Activated CD4-positive, alpha-beta T cell treated with anti-CD3 and anti-CD28 coated beads, Interleukin-2, amount 50 U/mL, for 1 hour (primary cell): Measurements from ENCODE around the gene TMEM151B.

Source experiments
- DNase-seq: peaks from one replicate; pipeline ENCODE4 v3.0.0-alpha.2; 2020

Gene TMEM151B

GRCh38 chr6:44265722-44266233 is 4.5 kb upstream of the TMEM151B start:
- no peak for DNase-seq

DNA sequence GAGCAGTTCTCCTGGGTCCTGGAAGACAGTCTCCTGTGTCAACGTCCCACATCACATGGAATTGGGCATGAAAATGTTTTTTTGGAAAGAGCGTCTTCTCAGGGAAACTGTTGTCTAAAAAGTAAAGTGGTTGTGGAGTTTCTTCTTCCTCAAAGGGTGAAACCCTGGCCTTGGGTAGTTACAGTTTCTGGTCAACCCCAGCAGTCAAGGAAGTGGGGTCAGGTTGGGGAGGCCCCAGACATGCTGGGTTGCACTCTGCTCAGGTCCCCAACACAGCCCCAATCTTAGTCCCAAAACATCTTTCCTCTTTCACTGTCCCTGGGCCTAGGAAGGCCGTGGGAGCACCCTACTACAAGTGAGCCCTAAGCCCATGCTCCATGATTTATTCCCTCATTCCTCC is 3.9 kb upstream of the TMEM151B start:
- DNase-seq: no peak

DNA sequence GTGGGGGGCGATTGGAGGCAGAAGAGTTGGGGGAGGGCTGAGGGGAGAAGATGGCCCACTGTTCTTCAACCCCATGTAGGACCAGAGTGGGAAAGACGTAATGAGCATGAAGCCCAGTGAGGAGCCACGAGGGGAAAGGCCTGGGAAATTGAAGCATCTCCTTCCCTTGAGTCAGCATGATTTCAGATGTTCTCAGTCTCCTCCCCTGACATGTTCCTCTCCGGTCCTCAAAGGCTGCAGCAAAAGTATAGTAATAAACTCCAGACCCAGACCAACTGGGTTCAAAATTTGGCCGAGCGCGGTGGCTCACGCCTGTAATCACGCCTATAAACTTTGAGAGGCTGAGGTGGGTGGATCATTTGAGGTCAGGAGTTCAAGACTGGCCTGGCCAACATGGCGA is 3.0 kb upstream of the TMEM151B start:
- DNase-seq: no peak

DNA sequence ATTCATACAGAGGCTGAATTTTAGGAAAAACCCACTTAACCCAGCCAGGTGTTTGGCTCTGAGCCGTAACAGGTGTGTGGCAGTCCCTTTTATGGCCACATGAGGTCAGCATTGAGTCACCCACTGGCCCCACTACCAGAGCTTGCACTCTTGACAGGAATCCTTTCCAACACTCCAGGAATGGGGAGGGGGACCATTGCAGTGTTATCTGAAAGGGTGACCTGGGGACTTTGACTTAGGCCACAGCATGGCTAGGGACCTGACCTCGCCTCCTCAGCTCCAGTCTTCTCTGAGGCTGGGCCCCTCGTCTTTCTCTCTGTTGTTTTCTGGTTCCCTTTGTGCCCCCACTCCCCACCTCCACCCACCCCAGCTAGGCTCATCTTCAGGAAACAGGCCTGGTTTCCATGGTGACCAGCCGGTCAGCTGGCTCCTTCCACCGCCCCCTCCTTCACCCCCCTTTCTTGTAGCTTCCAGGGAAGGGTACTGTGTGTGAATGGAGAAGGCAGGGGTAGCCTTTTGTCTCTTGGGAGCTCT is 2.1 kb upstream of the TMEM151B start:
- peak; percentile 67 for DNase-seq

GRCh38 chr6:44269178-44269920 is 901 bp upstream of the TMEM151B start:
- no peak for DNase-seq

DNA sequence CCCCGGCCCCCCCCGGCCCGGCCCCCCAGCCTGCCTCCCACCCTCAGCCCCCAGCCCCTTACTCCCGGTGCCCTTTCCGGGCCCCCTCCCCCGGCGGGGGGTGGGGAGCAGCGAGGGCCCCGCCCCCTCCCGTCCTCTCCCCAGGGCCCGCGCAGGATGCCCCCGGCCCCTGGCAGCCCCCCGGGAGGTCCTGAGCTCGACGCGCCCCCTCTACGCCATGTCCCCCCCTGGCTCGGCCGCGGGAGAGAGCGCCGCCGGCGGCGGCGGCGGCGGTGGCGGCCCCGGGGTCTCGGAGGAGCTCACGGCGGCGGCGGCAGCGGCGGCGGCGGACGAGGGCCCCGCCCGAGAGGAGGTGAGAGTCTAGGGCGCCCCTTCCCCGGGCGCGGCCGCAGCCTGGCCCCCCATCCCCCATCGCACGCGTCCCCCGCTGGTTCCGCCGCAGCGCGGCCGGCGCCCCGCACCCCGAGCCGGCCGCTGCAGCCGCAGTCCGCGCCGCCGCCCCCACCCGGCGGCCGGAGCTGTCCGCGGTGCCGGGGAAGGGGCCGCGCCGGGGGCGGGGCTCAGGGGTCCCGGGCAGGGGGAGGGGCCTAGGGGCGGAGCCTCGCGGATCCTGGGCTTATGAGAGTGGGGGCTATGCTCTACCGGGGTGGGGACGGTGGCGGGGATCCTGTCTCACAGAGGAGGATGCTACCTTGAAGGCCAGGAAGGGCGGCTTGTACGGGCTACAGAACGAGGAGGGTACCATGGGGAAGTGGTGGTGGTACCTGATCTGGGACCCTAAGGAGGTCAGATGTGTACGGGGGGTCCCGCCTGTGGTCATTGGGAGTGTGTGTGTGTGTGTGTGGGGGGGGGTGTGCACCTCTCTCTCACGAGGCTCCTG is 516 bp downstream of the TMEM151B start:
- no peak for DNase-seq

DNA sequence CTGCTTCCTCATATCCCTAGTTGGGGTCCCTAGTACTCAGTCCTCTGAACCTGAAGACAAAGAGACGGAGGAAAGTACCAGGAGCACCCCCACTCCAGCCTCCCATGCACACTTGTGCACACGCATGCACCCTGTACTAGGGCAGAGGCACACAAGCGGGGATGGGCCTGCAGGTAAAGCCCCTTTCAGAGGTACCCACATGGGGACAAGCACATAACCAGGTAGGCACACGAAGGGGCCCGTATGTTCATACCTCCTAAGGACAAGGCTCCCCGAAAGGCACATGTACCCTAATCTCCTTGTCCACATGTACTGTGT is 1.1 kb downstream of the TMEM151B start:
- DNase-seq: no peak

GRCh38 chr6:44271914-44272313 is 1.7 kb downstream of the TMEM151B start:
- DNase-seq: no peak

- DNase-seq: no peak
Observed at GRCh38 chr6:44272529-44272928, 2.3 kb downstream of the TMEM151B start.

- no peak for DNase-seq
Observed at GRCh38 chr6:44272999-44273566, 2.8 kb downstream of the TMEM151B start.

DNA sequence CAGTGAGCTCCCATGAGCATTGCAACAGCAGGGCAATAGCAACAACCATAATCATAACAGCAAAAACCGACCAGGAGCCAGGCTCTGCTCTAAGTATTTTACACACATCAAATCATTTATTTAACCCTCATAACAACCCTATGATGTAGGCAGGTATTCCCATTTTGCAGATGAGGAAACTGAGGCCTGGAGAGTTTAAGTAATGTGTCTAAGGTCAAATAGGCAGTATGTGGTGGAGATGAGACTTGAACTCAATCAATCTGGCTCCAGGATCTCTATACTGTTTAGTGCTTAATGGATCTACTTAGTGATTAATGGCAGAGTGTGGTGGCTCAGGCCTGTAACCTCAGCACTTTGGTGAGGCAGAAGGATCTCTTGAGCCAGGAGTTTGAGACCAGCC is 3.4 kb downstream of the TMEM151B start:
- no peak for DNase-seq

DNA sequence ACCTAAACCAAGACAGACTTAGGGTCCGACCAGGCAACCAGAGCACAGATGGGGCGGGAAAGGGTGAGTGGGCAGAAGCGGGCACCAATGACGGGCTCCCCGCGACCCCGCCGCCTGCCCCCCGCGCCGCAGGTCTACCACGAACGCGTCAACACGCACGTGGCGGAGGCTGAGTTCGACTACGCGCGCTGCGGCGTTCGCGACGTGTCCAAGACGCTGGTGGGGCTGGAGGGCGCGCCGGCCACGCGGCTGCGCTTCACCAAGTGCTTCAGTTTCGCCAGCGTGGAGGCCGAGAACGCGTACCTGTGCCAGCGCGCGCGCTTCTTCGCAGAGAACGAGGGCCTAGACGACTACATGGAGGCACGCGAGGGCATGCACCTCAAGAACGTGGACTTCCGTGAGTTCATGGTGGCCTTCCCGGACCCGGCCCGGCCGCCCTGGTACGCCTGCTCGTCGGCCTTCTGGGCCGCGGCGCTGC is 5.1 kb downstream of the TMEM151B start:
- no peak for DNase-seq

DNA sequence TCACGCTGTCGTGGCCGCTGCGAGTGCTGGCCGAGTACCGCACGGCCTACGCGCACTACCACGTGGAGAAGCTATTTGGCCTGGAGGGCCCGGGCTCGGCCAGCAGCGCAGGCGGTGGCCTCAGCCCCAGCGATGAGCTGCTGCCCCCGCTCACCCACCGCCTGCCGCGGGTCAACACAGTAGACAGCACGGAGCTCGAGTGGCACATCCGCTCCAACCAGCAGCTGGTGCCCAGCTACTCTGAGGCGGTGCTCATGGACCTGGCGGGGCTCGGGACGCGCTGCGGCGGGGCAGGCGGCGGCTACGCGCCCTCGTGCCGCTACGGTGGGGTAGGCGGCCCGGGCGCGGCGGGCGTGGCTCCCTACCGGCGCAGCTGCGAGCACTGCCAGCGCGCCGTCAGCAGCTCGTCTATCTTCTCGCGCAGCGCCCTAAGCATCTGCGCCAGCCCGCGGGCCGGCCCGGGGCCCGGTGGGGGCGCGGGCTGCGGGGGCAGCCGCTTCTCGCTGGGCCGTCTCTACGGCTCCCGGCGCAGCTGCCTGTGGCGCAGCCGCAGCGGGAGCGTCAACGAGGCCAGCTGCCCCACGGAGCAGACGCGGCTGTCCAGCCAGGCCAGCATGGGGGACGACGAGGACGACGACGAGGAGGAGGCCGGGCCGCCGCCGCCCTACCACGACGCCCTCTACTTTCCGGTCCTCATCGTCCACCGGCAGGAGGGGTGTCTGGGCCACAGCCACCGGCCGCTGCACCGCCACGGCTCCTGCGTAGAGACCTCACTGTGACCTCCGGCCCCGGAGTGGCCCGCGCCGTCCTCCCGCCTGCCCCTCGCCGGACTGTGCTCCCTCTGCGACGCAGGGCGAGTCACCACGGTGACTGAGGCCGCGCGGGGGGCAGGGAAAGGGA is 5.7 kb downstream of the TMEM151B start:
- DNase-seq: no peak

DNA sequence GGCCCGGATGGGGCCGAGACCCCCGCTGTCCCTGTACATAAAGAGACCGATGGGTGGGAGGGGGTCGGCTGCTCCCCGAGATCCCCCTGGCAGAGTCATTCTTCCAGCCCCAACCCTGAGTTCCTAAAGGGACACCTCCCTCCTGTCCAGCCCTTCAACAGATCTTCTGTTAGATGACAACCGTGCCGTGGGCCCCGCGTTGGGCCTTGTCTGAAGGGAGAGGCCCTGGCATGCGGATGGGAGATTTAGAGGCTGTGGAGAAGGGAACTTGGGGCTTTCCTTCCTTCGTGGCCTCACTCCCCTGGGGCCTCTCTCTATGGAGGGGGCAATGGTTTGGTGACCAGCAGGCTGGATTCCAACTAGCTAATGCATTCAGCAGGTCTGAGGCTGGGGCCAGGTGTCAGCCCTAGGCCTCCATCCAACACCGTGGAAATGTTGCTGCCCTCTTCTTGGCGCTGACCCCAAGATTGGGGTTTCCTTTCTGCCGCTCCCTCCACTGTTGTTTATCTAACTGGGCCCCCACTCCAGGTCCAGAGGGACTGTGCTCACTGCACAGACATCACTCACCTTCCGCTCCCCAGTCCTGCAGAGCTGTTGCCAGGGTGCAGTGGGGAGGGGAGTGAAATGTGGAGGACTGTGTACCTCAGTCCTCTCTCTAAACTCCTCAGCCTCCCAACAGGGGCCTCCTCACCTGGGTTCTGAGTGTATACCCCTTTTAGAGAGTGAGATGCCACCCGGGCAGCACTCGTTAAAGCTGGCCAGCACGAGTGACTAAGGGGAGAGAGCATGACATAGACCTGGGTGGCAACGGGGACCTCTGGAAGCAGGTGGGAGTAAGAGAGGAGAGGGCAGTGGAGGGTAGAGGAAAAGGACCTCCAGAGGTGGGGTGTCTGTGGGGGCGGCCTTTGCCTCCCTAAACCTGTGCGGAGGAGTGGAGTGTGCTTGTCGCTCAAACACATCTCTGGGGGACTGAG is 6.7 kb downstream of the TMEM151B start:
- no peak for DNase-seq

- no peak for DNase-seq
Observed at GRCh38 chr6:44277763-44278162, 7.5 kb downstream of the TMEM151B start.

DNA sequence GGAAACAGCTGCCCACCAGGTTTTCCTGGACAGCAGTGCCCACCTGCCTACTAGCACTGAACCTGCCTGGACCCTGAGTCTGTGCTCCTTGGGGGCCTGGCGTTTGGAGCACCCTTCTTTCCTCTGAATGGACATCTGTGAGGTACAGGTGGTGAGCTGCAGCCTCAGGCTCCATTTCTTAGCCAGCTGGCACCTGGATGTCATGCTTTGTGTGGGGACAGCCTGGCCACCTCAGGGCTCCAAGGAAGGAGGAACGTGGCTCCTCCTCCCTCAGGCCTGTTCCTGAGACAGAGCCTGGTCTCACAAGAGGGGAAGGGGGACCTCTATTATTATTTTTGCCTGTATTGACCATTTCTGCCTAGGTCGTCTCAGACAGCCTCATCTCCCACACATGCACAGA is 8.1 kb downstream of the TMEM151B start:
- no peak for DNase-seq

DNA sequence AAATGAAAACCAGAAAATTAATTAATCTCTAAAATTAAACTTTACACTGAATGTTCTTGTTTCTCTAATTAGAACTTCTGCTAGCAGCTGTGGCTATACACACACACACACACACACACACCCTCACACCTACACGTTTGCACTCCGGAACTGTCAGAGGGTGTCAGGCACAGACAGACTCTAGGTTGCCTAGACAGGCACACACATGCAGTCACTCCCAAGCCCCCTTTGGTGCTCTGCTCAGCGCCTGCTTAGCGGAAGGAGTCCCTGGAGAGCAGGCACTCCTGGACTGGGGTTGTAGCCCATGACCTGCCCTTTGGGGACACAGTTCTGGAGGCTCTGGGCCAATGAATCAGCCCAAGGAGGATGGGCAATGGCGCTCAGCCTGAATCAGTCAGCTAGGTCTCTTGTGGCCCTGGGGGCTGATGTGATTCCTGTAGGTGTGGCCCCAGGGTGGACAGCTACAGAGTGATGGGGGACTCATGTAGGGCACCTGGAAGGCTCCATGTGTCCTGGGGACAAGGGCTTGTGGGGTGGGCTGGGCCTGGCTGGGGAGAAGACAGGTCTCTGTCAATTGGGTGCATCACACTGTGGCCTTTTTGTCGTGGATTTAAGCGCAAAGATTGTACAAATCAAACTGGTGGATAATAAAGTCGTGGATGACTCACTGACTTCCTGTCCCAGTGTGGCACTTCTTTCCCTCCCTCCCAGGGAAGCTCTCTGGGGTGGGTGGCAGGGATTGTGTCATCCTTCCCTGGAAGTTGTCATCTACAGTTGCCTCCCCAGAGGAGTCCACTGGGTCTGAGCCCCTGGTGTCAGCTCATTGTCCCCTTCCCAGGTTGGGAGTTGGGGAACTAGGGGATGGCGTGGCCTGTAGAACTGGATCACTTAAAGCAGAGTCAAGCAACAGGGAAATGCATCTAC is 8.8 kb downstream of the TMEM151B start:
- DNase-seq: no peak

DNA sequence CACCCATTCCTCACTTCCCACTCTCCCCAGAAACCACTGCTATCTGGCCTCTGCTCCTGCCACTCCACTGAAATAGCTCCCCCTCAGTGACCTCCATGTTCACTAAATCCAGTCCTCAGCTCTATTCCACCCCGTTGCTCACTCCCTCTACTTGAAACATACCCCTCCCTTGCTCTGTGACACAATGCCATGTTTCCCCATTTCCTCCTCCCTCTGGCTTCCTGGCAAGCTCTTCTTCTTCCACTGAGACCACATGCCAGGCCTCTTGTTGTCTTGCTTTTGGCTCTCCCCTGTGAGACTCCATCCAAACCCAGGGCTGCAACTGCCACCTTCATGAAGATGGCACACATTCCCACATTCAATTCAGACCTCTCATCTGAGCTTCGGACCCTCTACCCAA is 13.9 kb downstream of the TMEM151B start:
- no peak for DNase-seq

- DNase-seq: no peak
Observed at GRCh38 chr6:44284867-44285266, 14.6 kb downstream of the TMEM151B start.
